ENCODE results near the gene ZBTB38.

GRCh38 chr3:141399200-141399599 is 30.9 kb downstream of the ZBTB38 start:
- TF ChIP-seq CTCF (IDR thresholded peaks at IDR 0.05) (no peak), ZFX (IDR thresholded peaks at IDR 0.05; ENCODE audit: borderline replicate concordance) (no peak)

All from 22Rv1 (cell line).